Measurements from ENCODE around the gene PVALEF. TPM values are rescaled to one million over a fixed set of nuclear protein-coding genes. Genes with fewer than 3 reads are reported as not detected.

The PVALEF gene
- total and polyA plus RNA-seq, 2 of the 8 experiments (the other 6 are each of a cell fraction or from before 2014, with no cell fraction given) = 0.03 TPM; not detected in 1

DNA sequence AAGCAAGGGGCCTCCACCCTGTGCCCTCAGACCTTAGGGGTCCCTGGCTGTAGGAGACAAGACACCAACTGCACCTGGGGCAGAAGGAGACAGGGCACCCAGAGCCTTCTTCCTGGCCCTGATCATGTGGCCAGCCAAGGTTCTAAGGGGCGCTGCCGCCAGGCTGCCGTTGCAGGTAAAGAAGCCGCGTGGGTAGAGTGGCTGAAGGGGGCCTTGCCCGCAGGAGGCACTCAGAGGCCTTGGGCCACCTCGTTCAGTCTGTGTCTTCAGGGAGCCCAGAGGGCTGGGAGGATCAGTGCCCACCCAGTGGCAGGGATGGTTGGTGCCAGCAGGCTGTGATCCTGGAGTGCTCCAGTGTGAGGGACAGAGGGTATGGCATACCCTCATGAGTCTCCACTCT lies 2.3 kb downstream of the PVALEF start:
- Histone ChIP-seq H2BK120ac (replicated peaks; ENCODE audit: low read depth, low read length) (no peak overlapping the region), H3K4me2 (ENCODE audit: insufficient read depth in 1 of 2, low read depth in 2 of 2, low read length in 2 of 2) (no peak overlapping the region), H3K56ac (replicated peaks; ENCODE audit: insufficient read length, low read depth, low read length) (no peak overlapping the region), H2AK5ac (ENCODE audit: low read depth, low read length) (0 out of 2 replicates have a peak overlapping the region, but pooled peaks have one; percentile 53), H2AFZ (ENCODE audit: low read length) (no peak overlapping the region), H3K23ac (ENCODE audit: insufficient read length) (no peak overlapping the region), H3K23me2 (ENCODE audit: low read depth, low read length) (peaks cover 11% of the 10 kb centered on the region), H4K5ac (ENCODE audit: insufficient read length, low read depth, low read length) (no peak overlapping the region), H3K4me3 (ENCODE audit: extremely low read depth in 1 of 4, insufficient read depth in 2 of 4, low read depth in 3 of 4, low read length in 4 of 4) (no peak overlapping the region), H4K20me1 (replicated peaks in 1 of 2; ENCODE audit: control insufficient read depth in 1 of 2, insufficient read depth in 2 of 2, low read length in 2 of 2) (peaks cover 0 to 8% of the 10 kb centered on the region in 2 experiments), H3K14ac (ENCODE audit: insufficient read length) (no peak overlapping the region), H2BK5ac (ENCODE audit: low read depth, low read length) (no peak overlapping the region), H3K79me2 (ENCODE audit: control insufficient read depth in 1 of 2, insufficient read depth in 2 of 2, low read length in 2 of 2) (peaks cover 0 to 4% of the 10 kb centered on the region in 2 experiments; a peak in 2 of 4 replicates), H4K91ac (replicated peaks; ENCODE audit: insufficient read length, low read length) (no peak overlapping the region), H3K9ac (replicated peaks in 1 of 4; ENCODE audit: extremely low read depth in 1 of 4, low read depth in 3 of 4, low read length in 3 of 4) (no peak overlapping the region), H3K9me3 (ENCODE audit: insufficient read depth in 2 of 2, low read depth in 1 of 2, low read length in 1 of 2) (no peaks in the 10 kb centered on the region), H3K27ac (ENCODE audit: low read depth, low read length) (no peak overlapping the region), H2BK20ac (ENCODE audit: low read length) (no peak overlapping the region), H2BK12ac (ENCODE audit: low read depth, low read length) (no peak overlapping the region), H4K8ac (ENCODE audit: extremely low read depth, insufficient read depth, low read length) (no peak overlapping the region), H3K4me1 (replicated peaks in 1 of 4; ENCODE audit: control insufficient read depth in 3 of 4, insufficient read depth in 4 of 4, low read length in 3 of 4) (peaks cover 0 to 12% (median 3%) of the 10 kb centered on the region in 4 experiments; a peak in 4 of 7 replicates), H3K79me1 (ENCODE audit: low read depth, low read length) (no peaks in the 10 kb centered on the region; the same call in 1 of the 2 replicates), H3K18ac (ENCODE audit: extremely low read depth, low read length) (no peak overlapping the region), H3K4ac (replicated peaks; ENCODE audit: insufficient read length, low read depth, low read length) (no peak overlapping the region), H3K27me3 (replicated peaks in 1 of 4; ENCODE audit: control insufficient read depth in 3 of 4, extremely low read depth in 1 of 4, insufficient read depth in 3 of 4, low read length in 3 of 4) (peaks cover 0 to 7% (median 4%) of the 10 kb centered on the region in 4 experiments; a peak in 5 of 7 replicates), H2BK15ac (ENCODE audit: low read length) (no peak overlapping the region), H3K36me3 (ENCODE audit: control insufficient read depth in 2 of 4, insufficient read depth in 4 of 4, low read length in 3 of 4) (no peaks in the 10 kb centered on the region; a peak in 1 of 8 replicates)
- POLR2A ChIA-PET (ENCODE audit: partially characterized antibody) = interaction anchor here (1.2 kb wide), 1 partner anchor 18 kb away, joined by 3 read pairs; no protein-coding TSS in a partner anchor
- WGBS, 2 experiments (ENCODE audit: extremely low coverage in 1 of 2, insufficient coverage in 1 of 2, insufficient read length in 1 of 2, insufficient replicate concordance in 2 of 2, low coverage in 1 of 2, low lambda C conversion rate in 2 of 2, missing lambda C conversion rate in 1 of 2) = 97% methylated on average over 7 of the region's 7 CpGs; no CpG with 5 or more reads in 1 of the 2 experiments
- CTCF ChIA-PET (ENCODE audit: partially characterized antibody) = interaction anchor here (0.5 to 1.6 kb wide), 4 partner anchors 21 to 1752 kb away, joined by 3 to 6 read pairs (median 3); no protein-coding TSS in a partner anchor
- FAIRE-seq (no peak), DNase-seq (ENCODE audit: low read depth in 1 of 2, low spot score in 2 of 2) (no peak)
- TF ChIP-seq NANOG (IDR thresholded peaks at IDR 0.05; ENCODE audit: insufficient read depth, low read depth, low read length, poor library complexity, severe bottlenecking) = no peak
- TF ChIP-seq TAF7 (optimal IDR thresholded peaks at IDR 0.05; ENCODE audit: borderline replicate concordance, low read depth, low read length) = no peak
- no peak for TF ChIP-seq FOSL1 (IDR thresholded peaks at IDR 0.05; ENCODE audit: insufficient read depth, low read depth, low read length)
- TF ChIP-seq ATF2 (IDR thresholded peaks at IDR 0.05; ENCODE audit: low read length) = no peak
